Epithelial cell of esophagus (primary cell): ENCODE results near the gene PPAN.

ENCODE experiments used
- DNase-seq: peaks from one replicate; pipeline ENCODE4 v3.0.0; 2010; ENCODE audit warnings: low read depth
- H3K4me3 ChIP-seq: 2 replicates; pipeline ENCODE4 v1.5.1; 2011; ENCODE audit warnings: mild to moderate bottlenecking, low read length, control low read depth
- TF ChIP-seq, protein P1 (sequence below): IDR thresholded peaks from 2 replicates; pipeline ENCODE4 v1.5.1; 2011; ENCODE audit warnings: low read depth, mild to moderate bottlenecking, low read length, control low read depth, inconsistent platforms; ENCODE audit not compliant: insufficient read depth; ENCODE audit errors: missing control alignments

The PPAN gene

GRCh38 chr19:10110076-10110971 is 4.2 kb downstream of the PPAN start:
- DNase-seq, result no peak
- no peak overlapping the region for H3K4me3 ChIP-seq
- TF ChIP-seq, protein P1, sequence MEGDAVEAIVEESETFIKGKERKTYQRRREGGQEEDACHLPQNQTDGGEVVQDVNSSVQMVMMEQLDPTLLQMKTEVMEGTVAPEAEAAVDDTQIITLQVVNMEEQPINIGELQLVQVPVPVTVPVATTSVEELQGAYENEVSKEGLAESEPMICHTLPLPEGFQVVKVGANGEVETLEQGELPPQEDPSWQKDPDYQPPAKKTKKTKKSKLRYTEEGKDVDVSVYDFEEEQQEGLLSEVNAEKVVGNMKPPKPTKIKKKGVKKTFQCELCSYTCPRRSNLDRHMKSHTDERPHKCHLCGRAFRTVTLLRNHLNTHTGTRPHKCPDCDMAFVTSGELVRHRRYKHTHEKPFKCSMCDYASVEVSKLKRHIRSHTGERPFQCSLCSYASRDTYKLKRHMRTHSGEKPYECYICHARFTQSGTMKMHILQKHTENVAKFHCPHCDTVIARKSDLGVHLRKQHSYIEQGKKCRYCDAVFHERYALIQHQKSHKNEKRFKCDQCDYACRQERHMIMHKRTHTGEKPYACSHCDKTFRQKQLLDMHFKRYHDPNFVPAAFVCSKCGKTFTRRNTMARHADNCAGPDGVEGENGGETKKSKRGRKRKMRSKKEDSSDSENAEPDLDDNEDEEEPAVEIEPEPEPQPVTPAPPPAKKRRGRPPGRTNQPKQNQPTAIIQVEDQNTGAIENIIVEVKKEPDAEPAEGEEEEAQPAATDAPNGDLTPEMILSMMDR, result no peak

DNA sequence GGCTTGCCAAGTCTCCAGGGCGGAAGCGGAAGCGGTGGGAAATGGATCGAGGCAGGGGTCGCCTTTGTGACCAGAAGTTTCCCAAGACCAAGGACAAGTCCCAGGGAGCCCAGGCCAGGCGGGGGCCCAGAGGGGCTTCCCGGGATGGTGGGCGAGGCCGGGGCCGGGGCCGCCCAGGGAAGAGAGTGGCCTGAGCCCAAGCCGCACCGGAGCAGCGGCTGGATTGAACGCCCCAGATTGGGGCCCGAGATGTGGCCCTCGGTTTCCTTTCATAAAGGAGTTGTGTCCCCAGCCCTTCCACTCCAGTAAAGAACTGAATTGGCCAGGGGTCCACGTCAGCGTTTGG is 4.8 kb downstream of the PPAN start:
- H3K4me3 ChIP-seq, result no peak overlapping the region
- TF ChIP-seq, protein P1, result no peak
- DNase-seq, result no peak

DNA sequence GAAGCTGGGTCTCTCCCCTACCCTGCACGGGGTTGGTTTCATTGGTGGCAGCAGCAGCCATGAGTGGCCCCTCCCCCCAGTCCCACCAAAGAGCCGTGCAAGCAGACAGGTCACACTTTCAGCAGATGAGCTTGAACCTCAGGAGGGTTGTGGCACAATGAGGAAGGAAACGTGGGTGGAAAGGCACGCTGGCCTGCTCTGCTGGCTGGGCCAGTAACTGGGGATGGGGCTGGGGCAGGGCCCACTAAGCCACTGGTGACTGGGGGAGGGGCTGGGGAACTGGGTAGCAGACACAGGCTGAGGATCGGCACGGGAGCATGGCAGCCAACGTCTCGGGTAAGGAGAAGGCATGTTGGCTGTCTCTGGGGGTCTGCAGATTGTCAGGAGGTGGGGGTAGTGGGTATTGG is 5.2 kb downstream of the PPAN start, which contains the start of gene P2RY11:
TSS of gene P2RY11 (plus strand) at position 289 of the 407 bp plus-strand sequence. CDS start at position 318, 29 bp downstream.
- no peak within 1 kb of the TSS for H3K4me3 ChIP-seq
- DNase-seq, result no peak
- TF ChIP-seq, protein P1, result no peak

- TF ChIP-seq, protein P1, result no peak
- DNase-seq, result no peak
- H3K4me3 ChIP-seq, result no peak overlapping the region
These were observed 6.0 kb downstream of the PPAN start for GRCh38 chr19:10112037-10112761.

DNA sequence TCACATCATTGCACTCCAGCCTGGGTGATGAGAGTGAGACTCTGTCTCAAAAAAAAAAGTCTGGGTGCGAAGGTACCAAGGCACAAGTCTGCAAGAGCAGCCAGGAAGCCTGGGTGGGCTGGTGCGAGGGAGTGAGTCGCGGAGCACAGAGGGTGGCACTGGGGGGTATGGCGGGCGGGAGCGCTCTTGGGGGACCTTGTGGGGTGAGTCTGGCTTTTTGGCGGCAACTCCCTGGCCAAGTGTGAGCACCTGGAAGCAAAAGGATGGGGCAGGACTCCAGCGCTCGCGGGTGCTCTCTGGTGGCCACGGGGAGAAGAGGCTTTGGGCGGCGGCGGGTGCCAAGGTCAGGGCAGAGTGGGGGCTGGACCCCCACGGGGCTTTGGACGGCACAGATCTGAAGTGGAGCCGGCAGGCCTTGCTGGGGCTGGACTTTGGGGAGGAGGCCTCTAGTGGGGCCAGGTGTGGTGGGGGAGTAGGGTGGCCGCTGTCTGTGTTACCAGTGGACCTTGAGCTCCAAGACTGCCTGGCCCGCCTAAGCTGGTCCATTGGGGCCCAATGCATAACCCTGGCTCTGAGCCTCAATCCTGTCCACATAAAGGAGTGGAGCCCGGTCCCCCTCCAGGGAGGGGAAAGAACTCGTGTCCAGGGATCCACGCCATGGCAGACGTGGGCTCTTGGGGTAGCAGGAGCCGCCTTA is 6.9 kb downstream of the PPAN start:
- peak; percentile 62 for DNase-seq
- TF ChIP-seq, protein P1, result peak; percentile 71
- no peak overlapping the region for H3K4me3 ChIP-seq

GRCh38 chr19:10113592-10113963 is 7.4 kb downstream of the PPAN start:
- no peak overlapping the region for H3K4me3 ChIP-seq
- DNase-seq, result no peak
- TF ChIP-seq, protein P1, result no peak
